Activated naive CD4-positive, alpha-beta T cell treated with anti-CD3 and anti-CD28 coated beads for 36 hours (primary cell): ENCODE results near the gene SPTLC3. TPM values are rescaled to one million over a fixed set of nuclear protein-coding genes. Genes with fewer than 3 reads are reported as not detected.

Experiments
- CTCF ChIA-PET: fragments of 350-600 bp; sonication (Branson Sonifier 250); formaldehyde crosslinking; loops from one replicate; lab custom pipeline; 2021; ENCODE audit warnings: antibody characterized with exemption; lab: Charles Lee
- DNase-seq: peaks from one replicate; pipeline ENCODE4 v3.0.0-alpha.2; 2020
- H3K27ac Mint-ChIP-seq: one replicate; pipeline ENCODE4 v1.8.0; 2021; ENCODE audit warnings: mild to moderate bottlenecking, mixed read lengths
- H3K27me3 Mint-ChIP-seq: one replicate; pipeline ENCODE4 v1.8.0; 2021; ENCODE audit warnings: low read depth, mixed read lengths
- H3K36me3 Mint-ChIP-seq: one replicate; pipeline ENCODE4 v1.8.0; 2021; ENCODE audit warnings: low read depth, mixed read lengths
- H3K4me1 Mint-ChIP-seq: one replicate; pipeline ENCODE4 v1.8.0; 2021; ENCODE audit warnings: low read depth, mixed read lengths
- H3K4me3 Mint-ChIP-seq: one replicate; pipeline ENCODE4 v1.8.0; 2021; ENCODE audit warnings: mild to moderate bottlenecking, moderate library complexity, mixed read lengths
- H3K9me3 Mint-ChIP-seq: one replicate; pipeline ENCODE4 v1.8.0; 2021; ENCODE audit warnings: mixed read lengths
- intact Hi-C: fragments of 100-400 bp; cut with micrococcal nuclease; formaldehyde crosslinking; loops from one replicate; pipeline ENCODE4 v1.15.1; 2023
- total RNA-seq, 2 experiments: library from RNA; stranded (reverse); gene quantifications; one replicate each; pipeline ENCODE4 v1.2.3, GENCODE V29; 2021

SPTLC3 gene
- total RNA-seq, 2 experiments from 2014 or later, result 0.15 to 0.64 TPM

GRCh38 chr20:13139459-13140150 lies 130.8 kb downstream of the SPTLC3 start:
- no peaks in the 10 kb centered on the region for H3K27me3 Mint-ChIP-seq
- CTCF ChIA-PET, result interaction anchor here (1.2 kb wide), 1 partner anchor 21 kb away, joined by 3 read pairs; no protein-coding TSS in a partner anchor
- H3K36me3 Mint-ChIP-seq, result no peaks in the 10 kb centered on the region

GRCh38 chr20:13140201-13140600 lies 131.4 kb downstream of the SPTLC3 start:
- no peak overlapping the region for H3K27ac Mint-ChIP-seq
- H3K4me1 Mint-ChIP-seq, result peaks cover 5% of the 10 kb centered on the region
- no peak for DNase-seq
- no peaks in the 10 kb centered on the region for H3K9me3 Mint-ChIP-seq
- no peak overlapping the region for H3K4me3 Mint-ChIP-seq
- H3K36me3 Mint-ChIP-seq, result no peaks in the 10 kb centered on the region
- intact Hi-C loops, result no loop called here
- CTCF ChIA-PET, result interaction anchor here (1.1 to 1.2 kb wide), 2 partner anchors 21 to 162 kb away, joined by 3 read pairs; no protein-coding TSS in a partner anchor
- no peaks in the 10 kb centered on the region for H3K27me3 Mint-ChIP-seq

More at GRCh38 chr20:13139459-13140150, 130.8 kb downstream of the SPTLC3 start:
- no peak for DNase-seq
- H3K9me3 Mint-ChIP-seq, result no peaks in the 10 kb centered on the region
- intact Hi-C loops, result no loop called here
- peaks cover 5% of the 10 kb centered on the region for H3K4me1 Mint-ChIP-seq
- no peak overlapping the region for H3K27ac Mint-ChIP-seq
- H3K4me3 Mint-ChIP-seq, result no peak overlapping the region

GRCh38 chr20:13140775-13141174 lies 132.0 kb downstream of the SPTLC3 start:
- intact Hi-C loops, result no loop called here
- CTCF ChIA-PET, result interaction anchor here (0.7 to 1.2 kb wide), 3 partner anchors 22 to 161 kb away, joined by 3 read pairs; no protein-coding TSS in a partner anchor

GRCh38 chr20:13141546-13141945 lies 132.8 kb downstream of the SPTLC3 start:
- DNase-seq, result no peak
- H3K4me1 Mint-ChIP-seq, result peaks cover 5% of the 10 kb centered on the region
- no peak overlapping the region for H3K27ac Mint-ChIP-seq
- no peaks in the 10 kb centered on the region for H3K36me3 Mint-ChIP-seq
- H3K27me3 Mint-ChIP-seq, result no peaks in the 10 kb centered on the region
- no peaks in the 10 kb centered on the region for H3K9me3 Mint-ChIP-seq
- intact Hi-C loops, result no loop called here
- CTCF ChIA-PET, result interaction anchor here (0.7 kb wide), 1 partner anchor 62 kb away, joined by 3 read pairs; no protein-coding TSS in a partner anchor
- no peak overlapping the region for H3K4me3 Mint-ChIP-seq

More at GRCh38 chr20:13140775-13141174, 132.0 kb downstream of the SPTLC3 start:
- Mint-ChIP-seq H3K36me3 (no peaks in the 10 kb centered on the region), H3K4me3 (no peak overlapping the region), H3K4me1 (peaks cover 5% of the 10 kb centered on the region), H3K9me3 (no peaks in the 10 kb centered on the region), H3K27ac (no peak overlapping the region), H3K27me3 (no peaks in the 10 kb centered on the region)
- DNase-seq, result no peak

- intact Hi-C loops, result no loop called here
- CTCF ChIA-PET, result no interaction called here
Measured at GRCh38 chr20:13142143-13142542, 133.4 kb downstream of the SPTLC3 start.

GRCh38 chr20:13147071-13147963 lies 138.5 kb downstream of the SPTLC3 start:
- no peaks in the 10 kb centered on the region for H3K36me3 Mint-ChIP-seq
- no peaks in the 10 kb centered on the region for H3K27me3 Mint-ChIP-seq

More at GRCh38 chr20:13142143-13142542, 133.4 kb downstream of the SPTLC3 start:
- H3K4me1 Mint-ChIP-seq, result peaks cover 5% of the 10 kb centered on the region
- H3K27me3 Mint-ChIP-seq, result no peaks in the 10 kb centered on the region
- no peaks in the 10 kb centered on the region for H3K9me3 Mint-ChIP-seq
- no peak overlapping the region for H3K27ac Mint-ChIP-seq
- no peak for DNase-seq
- H3K36me3 Mint-ChIP-seq, result no peaks in the 10 kb centered on the region
- H3K4me3 Mint-ChIP-seq, result no peak overlapping the region

GRCh38 chr20:13147971-13148370 lies 139.2 kb downstream of the SPTLC3 start:
- CTCF ChIA-PET, result interaction anchor here (1.2 kb wide), 1 partner anchor 32 kb away, joined by 3 read pairs; no protein-coding TSS in a partner anchor
- no peak overlapping the region for H3K4me3 Mint-ChIP-seq
- H3K4me1 Mint-ChIP-seq, result no peaks in the 10 kb centered on the region
- intact Hi-C loops, result no loop called here
- no peaks in the 10 kb centered on the region for H3K36me3 Mint-ChIP-seq
- H3K9me3 Mint-ChIP-seq, result no peaks in the 10 kb centered on the region
- no peak for DNase-seq
- no peak overlapping the region for H3K27ac Mint-ChIP-seq
- no peaks in the 10 kb centered on the region for H3K27me3 Mint-ChIP-seq

More at GRCh38 chr20:13147071-13147963, 138.5 kb downstream of the SPTLC3 start:
- Mint-ChIP-seq H3K27ac (no peak overlapping the region), H3K4me3 (no peak overlapping the region), H3K4me1 (no peaks in the 10 kb centered on the region), H3K9me3 (no peaks in the 10 kb centered on the region)
- DNase-seq, result no peak
- intact Hi-C loops, result no loop called here
- CTCF ChIA-PET, result no interaction called here

- DNase-seq, result no peak
- no peaks in the 10 kb centered on the region for H3K27me3 Mint-ChIP-seq
- H3K27ac Mint-ChIP-seq, result no peak overlapping the region
- CTCF ChIA-PET, result interaction anchor here (1.2 kb wide), 1 partner anchor 32 kb away, joined by 3 read pairs; no protein-coding TSS in a partner anchor
- no peaks in the 10 kb centered on the region for H3K4me1 Mint-ChIP-seq
- H3K9me3 Mint-ChIP-seq, result no peaks in the 10 kb centered on the region
- H3K36me3 Mint-ChIP-seq, result no peaks in the 10 kb centered on the region
- intact Hi-C loops, result no loop called here
- H3K4me3 Mint-ChIP-seq, result no peak overlapping the region
Measured at GRCh38 chr20:13148402-13148801, 139.6 kb downstream of the SPTLC3 start.

GRCh38 chr20:13148961-13149360 lies 140.2 kb downstream of the SPTLC3 start:
- Mint-ChIP-seq H3K27ac (no peak overlapping the region), H3K4me1 (no peaks in the 10 kb centered on the region), H3K4me3 (no peak overlapping the region), H3K27me3 (no peaks in the 10 kb centered on the region), H3K36me3 (no peaks in the 10 kb centered on the region), H3K9me3 (no peaks in the 10 kb centered on the region)
- intact Hi-C loops, result no loop called here
- no peak for DNase-seq
- CTCF ChIA-PET, result interaction anchor here (1.2 kb wide), 1 partner anchor 31 kb away, joined by 3 read pairs; no protein-coding TSS in a partner anchor

- CTCF ChIA-PET, result no interaction called here
- Mint-ChIP-seq H3K4me1 (no peaks in the 10 kb centered on the region), H3K27me3 (no peaks in the 10 kb centered on the region), H3K4me3 (no peak overlapping the region), H3K36me3 (no peaks in the 10 kb centered on the region), H3K27ac (no peak overlapping the region), H3K9me3 (no peaks in the 10 kb centered on the region)
- intact Hi-C loops, result no loop called here
- no peak for DNase-seq
Measured at GRCh38 chr20:13149371-13150105, 140.8 kb downstream of the SPTLC3 start.

GRCh38 chr20:13158369-13158768 lies 149.6 kb downstream of the SPTLC3 start:
- Mint-ChIP-seq H3K4me3 (no peak overlapping the region), H3K36me3 (no peaks in the 10 kb centered on the region), H3K27me3 (no peaks in the 10 kb centered on the region), H3K4me1 (no peaks in the 10 kb centered on the region), H3K9me3 (no peaks in the 10 kb centered on the region), H3K27ac (no peak overlapping the region)
- CTCF ChIA-PET, result no interaction called here
- intact Hi-C loops, result no loop called here
- DNase-seq, result no peak

- no peaks in the 10 kb centered on the region for H3K4me1 Mint-ChIP-seq
- CTCF ChIA-PET, result no interaction called here
- no peak overlapping the region for H3K27ac Mint-ChIP-seq
- no peak overlapping the region for H3K4me3 Mint-ChIP-seq
- no peak for DNase-seq
- intact Hi-C loops, result no loop called here
- H3K9me3 Mint-ChIP-seq, result no peaks in the 10 kb centered on the region
- H3K27me3 Mint-ChIP-seq, result no peaks in the 10 kb centered on the region
- no peaks in the 10 kb centered on the region for H3K36me3 Mint-ChIP-seq
Measured at GRCh38 chr20:13159889-13160288, 151.1 kb downstream of the SPTLC3 start.
